Measurements from ENCODE around the gene SLCO3A1. TPM values are rescaled to one million over a fixed set of nuclear protein-coding genes. Genes with fewer than 3 reads are reported as not detected.

Gene SLCO3A1
- total RNA-seq, 1 donor from 2014 or later, result 10.6 TPM

- no peak for DNase-seq
Observed at GRCh38 chr15:91912336-91912735, 58.8 kb downstream of the SLCO3A1 start.

- DNase-seq, result no peak
Observed at GRCh38 chr15:91913560-91913959, 60.1 kb downstream of the SLCO3A1 start.

- DNase-seq, result no peak
Observed at GRCh38 chr15:91915576-91915975, 62.1 kb downstream of the SLCO3A1 start.

GRCh38 chr15:91916051-91916450 is 62.5 kb downstream of the SLCO3A1 start:
- DNase-seq, result no peak

GRCh38 chr15:91917686-91918360 is 64.3 kb downstream of the SLCO3A1 start:
- DNase-seq, result no peak

- DNase-seq, result no peak
Observed at GRCh38 chr15:91919014-91919534, 65.6 kb downstream of the SLCO3A1 start.

- DNase-seq, result no peak
Observed at GRCh38 chr15:91921188-91921842, 67.8 kb downstream of the SLCO3A1 start.

GRCh38 chr15:91921843-91922198 is 68.3 kb downstream of the SLCO3A1 start:
- DNase-seq, result no peak

- DNase-seq, result no peak
Observed at GRCh38 chr15:91922646-91923547, 69.4 kb downstream of the SLCO3A1 start.

- no peak for DNase-seq
Observed at GRCh38 chr15:91924183-91924582, 70.7 kb downstream of the SLCO3A1 start.

- DNase-seq, result no peak
Observed at GRCh38 chr15:91924837-91925495, 71.5 kb downstream of the SLCO3A1 start.

GRCh38 chr15:91925794-91926193 is 72.3 kb downstream of the SLCO3A1 start:
- DNase-seq, result no peak

GRCh38 chr15:91926908-91927270 is 73.4 kb downstream of the SLCO3A1 start:
- no peak for DNase-seq

- no peak for DNase-seq
Observed at GRCh38 chr15:91927585-91927984, 74.1 kb downstream of the SLCO3A1 start.

GRCh38 chr15:91928675-91929074 is 75.2 kb downstream of the SLCO3A1 start:
- no peak for DNase-seq

GRCh38 chr15:91929509-91929908 is 76.0 kb downstream of the SLCO3A1 start:
- no peak for DNase-seq

GRCh38 chr15:91930092-91930491 is 76.6 kb downstream of the SLCO3A1 start:
- no peak for DNase-seq

- DNase-seq, result no peak
Observed at GRCh38 chr15:91936182-91936775, 82.8 kb downstream of the SLCO3A1 start.

GRCh38 chr15:91936927-91937326 is 83.4 kb downstream of the SLCO3A1 start:
- no peak for DNase-seq

- DNase-seq, result no peak
Observed at GRCh38 chr15:91938136-91938535, 84.6 kb downstream of the SLCO3A1 start.

- DNase-seq, result no peak
Observed at GRCh38 chr15:91939403-91939831, 85.9 kb downstream of the SLCO3A1 start.

Data from skin of body (tissue), 2 donors.